Measurements from ENCODE around the gene PTPRD.

DNA sequence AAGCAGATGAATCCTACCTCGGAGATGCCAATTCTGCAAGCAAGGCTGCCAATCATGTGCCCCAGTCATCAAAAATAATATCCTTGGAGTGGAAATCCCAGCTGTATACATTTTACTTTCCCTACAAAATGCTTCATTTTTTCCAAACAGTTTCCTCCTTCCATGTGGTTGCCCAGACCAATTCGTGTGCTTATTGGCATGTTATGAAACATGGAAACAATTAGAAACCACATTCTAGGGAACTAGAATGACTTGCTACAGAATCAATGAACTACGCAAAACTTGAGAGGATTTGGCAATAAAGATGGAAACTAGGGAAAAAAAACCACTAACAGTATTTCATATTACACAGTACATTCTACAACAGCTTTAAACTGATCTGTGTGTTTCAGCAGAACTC is 2228.7 kb downstream of the PTPRD start:
- TF ChIP-seq, protein P1, sequence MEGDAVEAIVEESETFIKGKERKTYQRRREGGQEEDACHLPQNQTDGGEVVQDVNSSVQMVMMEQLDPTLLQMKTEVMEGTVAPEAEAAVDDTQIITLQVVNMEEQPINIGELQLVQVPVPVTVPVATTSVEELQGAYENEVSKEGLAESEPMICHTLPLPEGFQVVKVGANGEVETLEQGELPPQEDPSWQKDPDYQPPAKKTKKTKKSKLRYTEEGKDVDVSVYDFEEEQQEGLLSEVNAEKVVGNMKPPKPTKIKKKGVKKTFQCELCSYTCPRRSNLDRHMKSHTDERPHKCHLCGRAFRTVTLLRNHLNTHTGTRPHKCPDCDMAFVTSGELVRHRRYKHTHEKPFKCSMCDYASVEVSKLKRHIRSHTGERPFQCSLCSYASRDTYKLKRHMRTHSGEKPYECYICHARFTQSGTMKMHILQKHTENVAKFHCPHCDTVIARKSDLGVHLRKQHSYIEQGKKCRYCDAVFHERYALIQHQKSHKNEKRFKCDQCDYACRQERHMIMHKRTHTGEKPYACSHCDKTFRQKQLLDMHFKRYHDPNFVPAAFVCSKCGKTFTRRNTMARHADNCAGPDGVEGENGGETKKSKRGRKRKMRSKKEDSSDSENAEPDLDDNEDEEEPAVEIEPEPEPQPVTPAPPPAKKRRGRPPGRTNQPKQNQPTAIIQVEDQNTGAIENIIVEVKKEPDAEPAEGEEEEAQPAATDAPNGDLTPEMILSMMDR (conservative IDR thresholded peaks at IDR 0.05; ENCODE audit: low read length), result no peak
- no peak for TF ChIP-seq EZH2phosphoT487 (IDR thresholded peaks at IDR 0.05; ENCODE audit: borderline replicate concordance, low read depth, low read length)

Data from OCI-LY7 (cell line).